GM12891 (cell line): Measurements from ENCODE around the gene C2CD3.

Experiments
- PAX5 ChIP-seq: IDR thresholded peaks from 2 replicates; pipeline ENCODE4 v1.6.1; 2011; ENCODE audit warnings: low read length, moderate library complexity, mild to moderate bottlenecking; ENCODE audit not compliant: insufficient read depth, severe bottlenecking
- POLR2A ChIP-seq: IDR thresholded peaks from 2 replicates; pipeline ENCODE4 v1.6.1; 2011; ENCODE audit warnings: low read depth, low read length, control low read depth
- POLR2AphosphoS5 ChIP-seq: IDR thresholded peaks from 2 replicates; pipeline ENCODE4 v1.6.1; 2011; ENCODE audit warnings: low read depth, low read length, control low read depth
- SPI1 ChIP-seq: IDR thresholded peaks from 2 replicates; pipeline ENCODE4 v1.6.1; 2011; ENCODE audit warnings: low read depth, low read length, control low read depth
- TAF1 ChIP-seq: IDR thresholded peaks from 2 replicates; pipeline ENCODE4 v1.6.1; 2011; ENCODE audit warnings: low read depth, low read length, control low read depth

- no peak for TF ChIP-seq POLR2A
- no peak for TF ChIP-seq POLR2AphosphoS5
- TF ChIP-seq TAF1, result no peak
- no peak for TF ChIP-seq SPI1
- TF ChIP-seq PAX5, result no peak
Observed at GRCh38 chr11:74121804-74122203, 49.0 kb downstream of the C2CD3 start.
